LNCAP (cell line): ENCODE measurements around the gene CDCP1.

Experiments used
- CTCF ChIP-seq: fragments of 450-650 bp; IDR thresholded peaks from 2 replicates; pipeline ENCODE4 v1.5.1; 2017; ENCODE audit warnings: mild to moderate bottlenecking

Gene CDCP1

GRCh38 chr3:45034612-45035252, 111.4 kb downstream of the CDCP1 start:
- no peak for TF ChIP-seq CTCF

GRCh38 chr3:45033791-45034190, 112.4 kb downstream of the CDCP1 start:
- no peak for TF ChIP-seq CTCF
